BE2C (cell line): ENCODE results near the gene CST7.

Source experiments
- DNase-seq: peaks from one replicate; pipeline ENCODE4 v3.0.0-alpha.2; 2020
- H3K27me3 ChIP-seq: fragments of 250-450 bp; sonication (Bioruptor Pico); 2 replicates; pipeline ENCODE4 v1.5.1; 2020; ENCODE audit warnings: mild to moderate bottlenecking
- H3K36me3 ChIP-seq: fragments of 250-450 bp; sonication (Bioruptor Pico); 2 replicates; pipeline ENCODE4 v1.5.1; 2020; ENCODE audit warnings: mild to moderate bottlenecking
- H3K4me1 ChIP-seq: fragments of 250-450 bp; sonication (Bioruptor Pico); 2 replicates; pipeline ENCODE4 v1.5.1; 2020
- H3K4me3 ChIP-seq: 2 replicates; pipeline ENCODE4 v1.5.1; 2011; ENCODE audit warnings: low read depth, low read length
- H3K9me3 ChIP-seq: fragments of 250-450 bp; sonication (Bioruptor Pico); 2 replicates; pipeline ENCODE4 v1.5.1; 2020
- CTCF ChIP-seq: IDR thresholded peaks from 2 replicates; pipeline ENCODE4 v1.5.1; 2012; ENCODE audit warnings: mild to moderate bottlenecking, low read depth, low read length

Gene CST7

GRCh38 chr20:24986436-24987015 is 37.5 kb downstream of the CST7 start:
- no peaks in the 10 kb centered on the region for H3K27me3 ChIP-seq
- H3K9me3 ChIP-seq, result no peaks in the 10 kb centered on the region
- H3K4me3 ChIP-seq, result no peak overlapping the region
- H3K36me3 ChIP-seq, result no peaks in the 10 kb centered on the region
- no peaks in the 10 kb centered on the region for H3K4me1 ChIP-seq
- no peak for DNase-seq
- no peak for TF ChIP-seq CTCF

DNA sequence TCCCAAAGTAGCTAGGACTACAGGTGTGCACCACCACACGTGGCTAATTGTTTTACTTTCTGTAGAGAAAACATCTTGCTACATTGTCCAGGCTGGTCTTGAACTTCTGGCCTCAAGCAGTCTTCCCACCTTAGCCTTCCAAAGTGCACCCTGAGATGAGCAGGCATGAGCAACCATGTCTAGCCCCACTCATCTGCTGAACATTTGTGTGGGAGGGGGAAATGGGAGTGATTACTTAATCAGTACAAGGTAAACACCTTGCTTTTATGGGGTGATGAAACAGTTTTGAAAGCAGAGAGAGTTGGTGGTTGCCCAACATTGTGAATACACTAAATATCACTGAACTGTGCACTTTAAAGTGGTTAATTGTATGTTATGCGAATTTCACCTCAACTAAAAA is 38.2 kb downstream of the CST7 start:
- Histone ChIP-seq H3K9me3 (no peaks in the 10 kb centered on the region), H3K4me3 (no peak overlapping the region), H3K36me3 (no peaks in the 10 kb centered on the region), H3K4me1 (no peaks in the 10 kb centered on the region), H3K27me3 (no peaks in the 10 kb centered on the region)
- DNase-seq, result no peak
- TF ChIP-seq CTCF, result no peak

DNA sequence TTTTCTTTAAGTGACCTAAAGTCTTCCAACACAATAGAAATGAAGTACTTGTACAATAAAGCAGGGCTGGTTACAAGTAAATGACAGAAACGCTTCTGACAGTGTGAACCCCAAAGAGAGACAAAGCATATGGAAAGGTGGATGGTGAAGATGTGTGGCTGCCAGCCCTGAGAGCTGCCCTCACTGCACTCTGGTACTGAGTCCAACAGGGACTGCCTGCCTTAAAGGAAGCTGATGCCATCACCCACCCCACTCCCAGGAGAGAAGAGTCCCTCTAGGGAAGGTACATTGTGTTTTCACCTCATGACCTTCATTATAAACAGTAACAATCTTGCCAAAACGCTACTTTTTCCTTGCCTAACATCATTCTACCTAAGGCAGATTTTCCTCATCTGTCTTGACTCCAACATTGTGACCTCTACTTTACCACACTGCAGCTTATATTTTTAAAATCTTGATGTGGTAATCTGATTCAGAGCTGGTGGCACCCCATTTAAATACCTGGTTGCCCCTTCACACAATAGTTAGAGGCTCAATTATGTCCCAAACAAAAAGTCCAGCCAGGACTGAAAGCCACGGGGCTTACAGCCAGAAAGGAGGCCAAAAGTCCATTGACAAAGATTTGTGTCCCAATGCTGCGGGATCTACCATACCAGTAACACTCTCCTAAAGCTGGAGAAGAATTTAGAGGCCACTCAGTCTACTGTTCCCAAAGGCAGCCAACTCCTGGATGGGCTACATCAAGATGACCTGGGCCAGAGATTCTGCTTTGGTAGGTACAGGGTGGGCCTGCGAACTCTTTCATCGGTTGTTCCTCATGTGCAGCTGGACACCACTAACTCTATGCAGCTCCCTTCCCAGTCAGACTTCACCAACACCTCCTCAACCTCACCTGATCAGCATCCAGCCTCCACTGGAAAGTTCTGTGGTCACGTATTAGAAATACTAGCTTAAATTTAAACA is 39.1 kb downstream of the CST7 start:
- Histone ChIP-seq H3K4me1 (no peaks in the 10 kb centered on the region), H3K36me3 (no peaks in the 10 kb centered on the region), H3K4me3 (no peak overlapping the region), H3K9me3 (no peaks in the 10 kb centered on the region), H3K27me3 (no peaks in the 10 kb centered on the region)
- TF ChIP-seq CTCF, result no peak
- DNase-seq, result no peak

GRCh38 chr20:24989162-24989561 is 40.1 kb downstream of the CST7 start:
- H3K4me3 ChIP-seq, result no peak overlapping the region
- DNase-seq, result no peak
- no peaks in the 10 kb centered on the region for H3K27me3 ChIP-seq
- no peak for TF ChIP-seq CTCF
- H3K4me1 ChIP-seq, result no peaks in the 10 kb centered on the region; the same call in 1 of the 2 replicates
- no peaks in the 10 kb centered on the region for H3K9me3 ChIP-seq
- H3K36me3 ChIP-seq, result no peaks in the 10 kb centered on the region

DNA sequence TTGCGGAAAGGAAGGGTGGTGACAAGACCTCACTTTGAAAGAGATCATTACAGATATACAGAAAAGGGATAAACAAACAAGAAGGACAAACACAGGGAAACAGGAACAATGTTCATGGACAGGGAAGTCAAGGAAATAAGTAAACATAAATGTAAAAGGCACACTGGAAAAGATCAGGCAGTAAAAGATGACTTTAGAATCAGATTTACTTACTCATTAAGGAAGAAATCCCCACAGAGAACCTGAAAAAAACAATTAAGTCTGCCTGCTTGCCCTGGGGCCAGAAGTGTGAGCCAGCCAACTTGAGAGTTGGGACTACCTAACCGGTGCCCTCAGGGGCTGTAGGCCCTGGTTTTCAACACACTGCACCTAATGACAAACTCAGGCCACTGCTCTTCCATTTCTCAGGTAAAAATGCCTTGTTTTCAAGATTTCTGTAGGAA is 41.8 kb downstream of the CST7 start:
- Histone ChIP-seq H3K36me3 (no peaks in the 10 kb centered on the region), H3K27me3 (no peaks in the 10 kb centered on the region), H3K4me3 (peak overlapping the region; percentile 1; the same call in 1 of the 2 replicates), H3K9me3 (no peaks in the 10 kb centered on the region), H3K4me1 (no peaks in the 10 kb centered on the region; the same call in 1 of the 2 replicates)
- no peak for DNase-seq
- TF ChIP-seq CTCF, result no peak
